ENCODE results near the gene BAHCC1. TPM values are rescaled to one million over a fixed set of nuclear protein-coding genes. Genes with fewer than 3 reads are reported as not detected.
A peak's percentile ranks its signal among the peaks of the same experiment; 100 is the strongest.

The BAHCC1 gene
- total and polyA plus RNA-seq, 2 of the 4 experiments (the other 2 are of a cell fraction) = 0.36 to 7.8 TPM

DNA sequence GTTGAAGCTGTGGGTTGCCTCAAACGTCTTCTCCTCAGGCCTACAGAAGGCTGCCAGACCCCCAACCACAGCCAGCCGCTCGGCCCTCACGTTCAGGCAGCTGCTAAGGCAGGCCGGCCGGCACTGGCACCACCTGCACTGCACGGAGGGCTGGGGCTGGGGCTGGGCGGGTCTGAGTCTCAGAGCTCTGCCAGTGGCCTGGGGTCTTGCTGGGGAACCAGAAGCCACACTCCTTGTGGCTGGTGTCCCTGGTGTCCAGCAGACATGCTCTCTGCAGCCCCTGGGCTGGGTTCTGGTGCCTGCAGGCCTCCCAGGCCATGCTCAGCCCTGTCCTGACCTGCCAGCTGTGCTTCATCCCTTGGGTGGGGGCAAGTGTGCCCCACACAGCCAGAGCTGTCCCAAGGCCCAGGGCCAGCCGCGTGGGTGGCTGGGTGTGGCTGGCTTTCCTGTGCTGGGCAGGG, 42.0 kb downstream of the BAHCC1 start:
- no peak overlapping the region for H3K4me2 ChIP-seq (ENCODE audit: low read depth, low read length)
- H2AFZ ChIP-seq (replicated peaks; ENCODE audit: low read length, poor library complexity) = peak overlapping the region; percentile 41
- H4K91ac ChIP-seq (ENCODE audit: insufficient read depth, low read depth, low read length) = no peak overlapping the region
- H4K5ac ChIP-seq (ENCODE audit: low read depth, low read length) = no peak overlapping the region
- H2AK9ac ChIP-seq (replicated peaks; ENCODE audit: low read depth, low read length, poor library complexity) = peak overlapping the region; percentile 65
- no peaks in the 10 kb centered on the region for H3K9me3 ChIP-seq (ENCODE audit: control insufficient read depth, insufficient read depth, low read length)
- no peak overlapping the region for H3K18ac ChIP-seq (ENCODE audit: low read depth, low read length)
- ChIA-PET CTCF (no interaction called here), POLR2A (ENCODE audit: unreplicated experiment) (no interaction called here)
- H2BK20ac ChIP-seq (ENCODE audit: low read depth, low read length) = no peak overlapping the region
- in situ Hi-C loops (cut with MboI; ENCODE audit: low sequenced_read_pairs) (no loop called here), dilution Hi-C loops (cut with HindIII; ENCODE audit: low sequenced_read_pairs, unreplicated experiment) (no loop called here), intact Hi-C loops (cut with micrococcal nuclease) (no loop called here)
- H2AK5ac ChIP-seq (ENCODE audit: low read depth, low read length) = no peak overlapping the region
- H4K8ac ChIP-seq (ENCODE audit: low read depth in 2 of 2, low read length in 2 of 2) = no peak overlapping the region
- no peak overlapping the region for H2BK5ac ChIP-seq (ENCODE audit: low read depth, low read length, poor library complexity, severe bottlenecking)
- peaks cover 0 to 5% of the 10 kb centered on the region in 2 experiments; a peak in 1 of 4 replicates for H3K79me1 ChIP-seq (ENCODE audit: low read depth in 1 of 2, low read length in 2 of 2)
- no TSS peak for BruUV-seq (replicated peaks)
- ATAC-seq (ENCODE audit: low read depth) (no peak), DNase-seq (no peak)
- no peaks in the 10 kb centered on the region; the same call in 1 of the 2 replicates for H4K20me1 ChIP-seq (ENCODE audit: insufficient read depth, low read length)
- no peak overlapping the region for H3K27ac ChIP-seq (ENCODE audit: insufficient read depth, low read length)
- no peak overlapping the region for H2BK15ac ChIP-seq (ENCODE audit: low read depth, low read length)
- no peaks in the 10 kb centered on the region for H3K9me1 ChIP-seq (ENCODE audit: insufficient read depth, low read length)
- H3K9ac ChIP-seq (ENCODE audit: low read depth, low read length) = no peak overlapping the region
- H3K4me1 ChIP-seq (ENCODE audit: control insufficient read depth, insufficient read depth, low read length) = peaks cover 10% of the 10 kb centered on the region
- no peak overlapping the region for H3K4ac ChIP-seq (ENCODE audit: low read depth, low read length)
- no peak overlapping the region for H3K56ac ChIP-seq (ENCODE audit: extremely low read depth, insufficient read depth, low read length)
- no peak overlapping the region for H3K14ac ChIP-seq (replicated peaks; ENCODE audit: low read depth, low read length)
- no peak overlapping the region for H2BK120ac ChIP-seq (ENCODE audit: low read depth, low read length)
- H3K27me3 ChIP-seq (ENCODE audit: control insufficient read depth, insufficient read depth, low read length) = no peaks in the 10 kb centered on the region
- 91% methylated on average over 8 of the region's 10 CpGs; no CpG with 5 or more reads in 1 of the 2 experiments for WGBS, 2 experiments (ENCODE audit: extremely low coverage in 2 of 2, insufficient read length in 1 of 2)
- no peaks in the 10 kb centered on the region; the same call in 1 of the 2 replicates for H3K36me3 ChIP-seq (ENCODE audit: control insufficient read depth, insufficient read depth, low read length)
- H3K4me3 ChIP-seq (ENCODE audit: insufficient read depth, low read depth, low read length) = no peak overlapping the region
- no peak overlapping the region for H3K23ac ChIP-seq (ENCODE audit: low read depth, low read length)
- no peak for TF ChIP-seq ELK1 (IDR thresholded peaks at IDR 0.05; ENCODE audit: borderline replicate concordance, low read depth, low read length)
- TF ChIP-seq FOS (IDR thresholded peaks at IDR 0.05; ENCODE audit: low read depth, low read length) = no peak
- no peak for TF ChIP-seq CHD1 (IDR thresholded peaks at IDR 0.05; ENCODE audit: low read depth, low read length)
- TF ChIP-seq CEBPB (IDR thresholded peaks at IDR 0.05; ENCODE audit: low read depth, low read length) = no peak
- no peak for TF ChIP-seq NFE2L2 (IDR thresholded peaks at IDR 0.05; ENCODE audit: low read depth, low read length)
- no peak for TF ChIP-seq POLR2A (IDR thresholded peaks at IDR 0.05; ENCODE audit: low read depth, low read length)
- no peak for TF ChIP-seq RAD21 (IDR thresholded peaks at IDR 0.05; ENCODE audit: low read length)
- TF ChIP-seq RFX5 (IDR thresholded peaks at IDR 0.05; ENCODE audit: low read depth, low read length) = no peak
- TF ChIP-seq MXI1 (IDR thresholded peaks at IDR 0.05; ENCODE audit: borderline replicate concordance, low read depth, low read length) = no peak
- TF ChIP-seq MAFK (IDR thresholded peaks at IDR 0.05; ENCODE audit: low read depth, low read length) = no peak
- TF ChIP-seq MAZ (IDR thresholded peaks at IDR 0.05; ENCODE audit: borderline replicate concordance, low read depth, low read length) = no peak
- no peak for TF ChIP-seq USF2 (IDR thresholded peaks at IDR 0.05; ENCODE audit: low read depth, low read length)
- TF ChIP-seq SMC3 (IDR thresholded peaks at IDR 0.05; ENCODE audit: low read depth, low read length) = no peak
- TF ChIP-seq BHLHE40 (IDR thresholded peaks at IDR 0.05; ENCODE audit: low read depth, low read length) = no peak
